WI38 (cell line): ENCODE measurements around the gene KIF26B.

Source experiments
- H3K4me3 ChIP-seq: 2 replicates; pipeline ENCODE4 v1.5.1; 2011; ENCODE audit warnings: low read depth, mild to moderate bottlenecking, control low read depth, low read length
- CTCF ChIP-seq: IDR thresholded peaks from 2 replicates; pipeline ENCODE4 v1.5.1; 2012; ENCODE audit warnings: low read depth, mild to moderate bottlenecking, control low read depth, low read length

The KIF26B gene

DNA sequence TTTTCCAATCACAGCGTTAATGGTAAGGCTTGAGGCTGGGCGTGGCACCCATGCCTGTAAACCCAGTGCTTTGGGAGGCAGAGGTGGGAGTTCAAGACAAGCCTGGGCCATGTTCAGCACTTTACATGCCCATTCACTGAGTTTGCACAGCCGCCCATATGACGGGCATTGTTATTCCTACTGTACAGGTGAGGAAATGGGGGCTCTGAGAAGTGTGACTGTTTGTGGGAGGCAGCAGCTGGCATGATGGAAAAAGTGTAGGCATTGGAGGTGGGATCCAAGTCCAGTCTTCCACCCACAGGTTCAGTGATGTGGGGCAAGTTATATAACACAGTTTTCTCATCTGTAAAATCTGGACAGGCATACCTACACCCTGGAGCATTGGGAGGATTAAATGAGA is 445.9 kb downstream of the KIF26B start:
- TF ChIP-seq CTCF, result no peak
- H3K4me3 ChIP-seq, result no peak overlapping the region

DNA sequence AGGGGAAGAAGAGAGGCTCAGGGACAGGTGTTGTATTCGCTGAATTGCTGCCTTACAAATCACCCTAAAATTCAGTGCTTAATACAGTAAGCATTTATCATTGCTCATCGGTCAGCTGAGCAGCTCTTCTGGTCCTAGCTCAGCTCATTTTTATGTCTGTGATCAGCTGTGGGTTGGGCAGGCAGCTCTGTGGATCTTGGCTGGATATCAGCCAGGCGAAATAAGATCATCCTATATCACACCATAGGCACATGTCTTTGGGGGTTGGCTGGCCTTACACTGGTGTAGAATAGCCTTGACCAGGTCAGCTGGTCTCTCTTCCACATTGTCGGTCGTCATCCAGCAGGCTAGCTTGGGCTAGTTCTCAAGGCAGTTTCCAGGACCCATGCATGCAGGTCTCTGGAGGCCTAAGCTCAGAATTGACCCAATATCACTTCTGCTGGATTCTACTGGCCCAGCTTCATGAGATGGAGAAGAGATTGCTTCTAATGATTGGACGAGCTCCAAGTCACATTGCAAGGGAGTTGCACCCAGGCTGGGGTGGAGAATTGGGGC is 448.6 kb downstream of the KIF26B start:
- no peak for TF ChIP-seq CTCF
- H3K4me3 ChIP-seq, result no peak overlapping the region

DNA sequence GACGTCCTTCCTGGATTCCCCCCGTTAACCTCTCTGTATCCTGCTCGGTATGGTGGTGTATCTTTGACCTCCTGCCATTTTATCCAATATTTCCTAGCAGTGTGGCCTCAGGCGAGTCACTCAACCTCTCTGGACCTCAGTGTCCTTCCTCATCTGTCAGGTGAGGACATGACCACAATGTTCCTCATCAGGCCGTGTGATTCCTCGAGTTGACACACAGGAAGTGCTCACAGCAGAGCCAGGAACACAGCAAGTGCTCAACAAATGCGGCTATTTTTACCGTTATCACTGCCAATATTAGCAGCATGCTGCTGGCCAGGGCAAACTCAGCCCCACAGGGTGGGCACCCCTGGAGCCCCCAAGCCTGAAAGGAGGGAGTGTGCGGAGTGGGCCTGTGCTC is 450.2 kb downstream of the KIF26B start:
- TF ChIP-seq CTCF, result no peak
- no peak overlapping the region for H3K4me3 ChIP-seq

DNA sequence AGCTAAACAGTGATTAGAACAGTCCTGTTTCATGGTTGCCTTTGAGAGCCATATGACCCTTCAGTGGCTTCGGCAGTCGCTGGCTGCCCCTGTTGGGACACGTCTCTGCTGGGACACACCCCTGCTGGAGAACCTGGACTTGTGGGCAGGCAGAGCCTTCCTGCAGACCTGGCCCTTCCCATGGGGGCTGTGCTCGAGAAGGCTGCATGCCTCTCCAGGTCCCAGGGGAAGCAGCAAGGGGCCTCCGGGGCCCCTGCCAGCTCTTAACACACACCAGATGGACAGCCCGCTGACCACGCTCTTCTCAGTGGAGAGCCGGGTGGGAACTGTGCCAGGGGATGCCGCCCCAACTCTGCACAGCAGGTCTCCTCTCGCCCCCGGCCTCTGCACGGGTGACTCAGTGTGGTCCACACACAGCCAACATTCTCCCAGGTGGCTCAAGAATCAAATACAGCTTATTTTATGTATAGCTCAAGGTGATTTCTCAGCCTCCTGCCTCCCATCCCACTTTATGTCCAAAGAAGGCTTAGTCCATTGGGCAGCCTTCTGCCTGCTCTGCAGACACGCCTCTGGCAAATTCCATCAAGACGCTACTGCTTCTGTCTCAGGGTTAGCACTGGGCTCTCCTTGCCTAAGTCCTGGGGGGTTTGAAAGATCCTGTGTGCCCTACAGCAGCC is 450.8 kb downstream of the KIF26B start:
- TF ChIP-seq CTCF, result no peak
- no peak overlapping the region for H3K4me3 ChIP-seq

- no peak overlapping the region for H3K4me3 ChIP-seq
- TF ChIP-seq CTCF, result no peak
Observed at GRCh38 chr1:245606157-245606725, 451.5 kb downstream of the KIF26B start.

DNA sequence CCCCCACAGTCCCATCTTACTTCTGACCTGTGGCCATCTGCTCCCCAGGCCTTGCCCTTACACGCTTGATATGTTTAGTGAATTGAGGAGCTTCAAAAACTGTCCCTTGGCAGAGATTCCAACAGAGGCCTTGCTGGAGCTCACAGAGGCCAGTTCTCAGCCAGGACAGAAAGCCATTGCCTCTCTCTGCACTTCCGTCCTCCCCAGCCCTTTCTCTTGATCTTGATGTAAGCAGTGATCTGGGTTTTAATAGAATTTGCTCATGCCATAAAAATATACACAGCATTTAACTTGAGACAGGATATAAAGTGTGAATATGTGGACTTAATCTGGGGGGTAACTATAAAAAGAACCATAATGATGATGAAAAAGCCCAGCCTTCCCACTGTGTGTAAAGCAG is 453.5 kb downstream of the KIF26B start:
- H3K4me3 ChIP-seq, result no peak overlapping the region
- no peak for TF ChIP-seq CTCF

- TF ChIP-seq CTCF, result no peak
- no peak overlapping the region for H3K4me3 ChIP-seq
Observed at GRCh38 chr1:245609354-245610150, 454.8 kb downstream of the KIF26B start.
